ENCODE measurements around the gene GTF2IRD1. TPM values are rescaled to one million over a fixed set of nuclear protein-coding genes. Genes with fewer than 3 reads are reported as not detected.

Gene GTF2IRD1
- total RNA-seq, 4 donors from 2014 or later = 28.1 to 41.1 (median 31.0) TPM

DNA sequence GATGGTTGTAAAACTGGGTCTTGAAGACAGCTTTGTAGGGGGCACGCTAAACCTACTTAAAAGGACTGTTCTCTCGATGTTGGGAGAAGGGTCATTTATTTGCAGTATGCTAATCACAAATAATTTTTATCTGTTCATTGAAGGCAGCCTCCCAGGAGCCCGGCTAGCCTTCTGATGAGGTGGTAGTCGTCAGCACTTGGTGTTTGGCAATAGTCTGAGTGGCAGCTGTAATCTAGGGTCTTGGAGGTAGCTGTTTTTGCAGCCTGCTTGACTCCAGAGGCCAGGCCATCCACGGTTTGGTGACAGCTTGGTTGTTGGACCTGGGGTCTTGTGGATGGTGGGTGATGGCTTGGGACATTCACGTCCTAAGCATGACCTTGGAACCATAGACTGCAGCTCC lies 2.2 kb downstream of the GTF2IRD1 start:
- H3K9me3 ChIP-seq = no peaks in the 10 kb centered on the region
- no peaks in the 10 kb centered on the region for H3K27me3 ChIP-seq
- peak overlapping the region; percentile 98 to 99 (median 99) for H3K27ac ChIP-seq
- WGBS, 2 donors = 64 to 90% methylated on average over 3 to 4 of the region's 6 CpGs
- H3K36me3 ChIP-seq = no peaks in the 10 kb centered on the region
- intact Hi-C loops (cut with DNase I) = no loop called here
- TF ChIP-seq, protein P1, sequence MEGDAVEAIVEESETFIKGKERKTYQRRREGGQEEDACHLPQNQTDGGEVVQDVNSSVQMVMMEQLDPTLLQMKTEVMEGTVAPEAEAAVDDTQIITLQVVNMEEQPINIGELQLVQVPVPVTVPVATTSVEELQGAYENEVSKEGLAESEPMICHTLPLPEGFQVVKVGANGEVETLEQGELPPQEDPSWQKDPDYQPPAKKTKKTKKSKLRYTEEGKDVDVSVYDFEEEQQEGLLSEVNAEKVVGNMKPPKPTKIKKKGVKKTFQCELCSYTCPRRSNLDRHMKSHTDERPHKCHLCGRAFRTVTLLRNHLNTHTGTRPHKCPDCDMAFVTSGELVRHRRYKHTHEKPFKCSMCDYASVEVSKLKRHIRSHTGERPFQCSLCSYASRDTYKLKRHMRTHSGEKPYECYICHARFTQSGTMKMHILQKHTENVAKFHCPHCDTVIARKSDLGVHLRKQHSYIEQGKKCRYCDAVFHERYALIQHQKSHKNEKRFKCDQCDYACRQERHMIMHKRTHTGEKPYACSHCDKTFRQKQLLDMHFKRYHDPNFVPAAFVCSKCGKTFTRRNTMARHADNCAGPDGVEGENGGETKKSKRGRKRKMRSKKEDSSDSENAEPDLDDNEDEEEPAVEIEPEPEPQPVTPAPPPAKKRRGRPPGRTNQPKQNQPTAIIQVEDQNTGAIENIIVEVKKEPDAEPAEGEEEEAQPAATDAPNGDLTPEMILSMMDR (IDR thresholded peaks at IDR 0.05) = no peak
- TF ChIP-seq POLR2A (IDR thresholded peaks at IDR 0.05) = no peak
- no peak overlapping the region for H3K4me3 ChIP-seq (replicated peaks in 1 of 3)
- no peak for DNase-seq
- peaks cover 47 to 67% of the 10 kb centered on the region in 2 donors for H3K4me1 ChIP-seq

DNA sequence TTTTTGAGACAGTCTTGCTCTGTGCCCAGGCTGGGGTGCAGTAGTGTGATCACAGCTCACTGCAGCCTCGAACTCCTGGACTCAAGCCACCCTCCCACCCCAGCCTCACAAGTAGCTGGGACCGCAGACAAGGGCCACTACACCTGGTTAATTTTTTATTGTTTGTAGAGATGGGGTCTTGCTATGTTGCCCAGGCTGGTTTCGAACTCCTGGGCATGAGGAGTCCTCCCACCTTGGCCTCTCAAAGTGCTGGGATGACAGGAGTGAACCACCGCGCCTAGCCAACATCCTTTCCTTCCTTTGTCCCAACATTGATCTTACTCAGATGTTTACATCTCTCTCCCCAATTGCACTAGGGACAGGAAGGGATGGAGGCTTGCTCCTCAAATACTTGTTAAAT lies 3.3 kb downstream of the GTF2IRD1 start:
- no peaks in the 10 kb centered on the region for H3K9me3 ChIP-seq
- H3K36me3 ChIP-seq = no peaks in the 10 kb centered on the region
- intact Hi-C loops (cut with DNase I) = no loop called here
- no peak for TF ChIP-seq POLR2A (IDR thresholded peaks at IDR 0.05)
- TF ChIP-seq, protein P1 (IDR thresholded peaks at IDR 0.05) = no peak
- no peak overlapping the region for H3K4me3 ChIP-seq (replicated peaks in 1 of 3)
- peak overlapping the region; percentile 98 to 99 (median 99) for H3K27ac ChIP-seq
- H3K4me1 ChIP-seq = peaks cover 51 to 70% of the 10 kb centered on the region in 2 donors
- DNase-seq = no peak
- no peaks in the 10 kb centered on the region for H3K27me3 ChIP-seq
- WGBS, 2 donors = 79 to 90% methylated on average over 5 of the region's 5 CpGs

DNA sequence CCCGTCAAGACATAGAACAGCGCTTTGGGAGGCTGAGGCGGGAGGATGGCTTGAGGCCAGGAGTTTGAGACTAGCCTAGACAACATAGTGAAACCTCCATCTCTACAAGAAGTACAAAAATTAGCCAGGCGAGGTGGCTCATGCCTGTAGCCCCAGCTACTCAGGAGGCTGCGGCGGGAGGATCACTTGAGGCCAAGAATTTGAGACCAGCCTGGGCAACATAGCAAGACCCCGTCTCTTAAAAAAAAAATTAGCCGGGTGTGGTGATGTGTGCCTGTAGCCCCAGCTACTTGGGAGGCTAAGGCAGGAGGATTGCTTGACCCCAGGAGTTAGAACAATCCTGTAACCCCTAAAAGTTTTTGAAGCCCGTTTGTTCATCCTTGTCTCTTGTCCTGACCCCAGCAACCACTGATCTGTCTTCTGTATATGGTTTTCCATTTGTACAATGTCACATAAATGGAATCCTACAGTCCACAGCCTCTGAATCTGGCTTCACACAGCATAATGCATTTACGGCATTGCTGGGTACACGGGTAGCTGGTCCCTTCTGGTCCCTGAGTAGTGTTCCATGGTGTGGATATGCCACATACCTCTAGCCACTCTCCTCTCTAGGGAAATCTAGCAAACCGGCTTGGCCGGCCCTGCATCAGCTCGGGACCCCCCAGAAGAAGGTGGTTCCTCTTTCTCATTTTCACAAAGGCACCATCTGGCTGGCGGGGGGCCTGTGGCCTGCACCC lies 8.4 kb downstream of the GTF2IRD1 start:
- Histone ChIP-seq H3K27ac (peak overlapping the region; percentile 16 to 99 (median 96)), H3K4me3 (replicated peaks in 1 of 3) (no peak overlapping the region), H3K27me3 (no peaks in the 10 kb centered on the region), H3K36me3 (no peaks in the 10 kb centered on the region), H3K4me1 (peaks cover 73 to 92% of the 10 kb centered on the region in 2 donors), H3K9me3 (no peaks in the 10 kb centered on the region)
- intact Hi-C loops (cut with DNase I) = no loop called here
- DNase-seq = no peak
- no peak for TF ChIP-seq POLR2A (IDR thresholded peaks at IDR 0.05)
- TF ChIP-seq, protein P1 (IDR thresholded peaks at IDR 0.05) = no peak
- WGBS, 2 donors = 89 to 93% methylated on average over 15 of the region's 15 CpGs

DNA sequence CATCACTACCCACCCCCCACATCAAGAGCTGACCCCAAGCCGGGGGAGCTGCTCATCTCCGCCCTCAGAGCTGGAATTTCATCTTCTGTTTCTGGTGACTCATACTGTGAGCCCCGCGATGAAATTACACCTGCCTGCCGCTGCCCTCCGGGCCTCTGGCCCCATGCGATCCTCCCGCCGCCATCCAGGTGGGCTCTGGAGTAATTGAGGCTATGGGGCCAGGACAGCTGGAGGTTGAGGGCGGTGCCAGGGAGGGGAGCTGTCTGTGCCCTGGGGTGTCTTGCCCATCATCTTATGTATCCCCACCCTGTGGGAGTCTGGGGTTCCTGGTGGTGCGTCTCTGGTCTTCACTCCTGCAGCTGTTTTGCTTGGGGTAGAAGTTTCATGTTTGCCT lies 9.0 kb downstream of the GTF2IRD1 start:
- no peak overlapping the region for H3K4me3 ChIP-seq (replicated peaks in 1 of 3)
- H3K9me3 ChIP-seq = no peaks in the 10 kb centered on the region
- TF ChIP-seq, protein P1 (IDR thresholded peaks at IDR 0.05) = no peak
- TF ChIP-seq POLR2A (IDR thresholded peaks at IDR 0.05) = no peak
- peak in 1 of 2 donors; percentile 38 for DNase-seq
- peaks cover 73 to 91% of the 10 kb centered on the region in 2 donors for H3K4me1 ChIP-seq
- WGBS, 2 donors = 82 to 87% methylated on average over 6 to 9 of the region's 11 CpGs
- intact Hi-C loops (cut with DNase I) = no loop called here
- peak overlapping the region; percentile 16 to 99 (median 96) for H3K27ac ChIP-seq
- H3K36me3 ChIP-seq = no peaks in the 10 kb centered on the region
- no peaks in the 10 kb centered on the region for H3K27me3 ChIP-seq
